H9 (cell line): ENCODE measurements around the gene TMEM238. TPM values are rescaled to one million over a fixed set of nuclear protein-coding genes. Genes with fewer than 3 reads are reported as not detected.

Experiments
- DNase-seq: peaks from one replicate; pipeline ENCODE4 v3.0.0-alpha.2; 2017
- H2AFZ ChIP-seq: one replicate; pipeline ENCODE4 v1.6.1; 2013; ENCODE audit warnings: mild to moderate bottlenecking, low read length, control low read depth, moderate library complexity
- H2AK5ac ChIP-seq: 2 replicates; pipeline ENCODE4 v1.6.1; 2013; ENCODE audit warnings: low read length, control low read depth, mixed read lengths; ENCODE audit not compliant: insufficient read length
- H2BK120ac ChIP-seq: one replicate; pipeline ENCODE4 v1.6.1; 2013; ENCODE audit warnings: low read depth, mild to moderate bottlenecking, low read length, control low read depth, inconsistent platforms; ENCODE audit not compliant: poor library complexity, severe bottlenecking
- H2BK12ac ChIP-seq: 2 replicates; pipeline ENCODE4 v1.6.1; 2013; ENCODE audit warnings: low read length, control low read depth, mixed read lengths, low read depth; ENCODE audit not compliant: insufficient read length
- H2BK15ac ChIP-seq: 2 replicates; pipeline ENCODE4 v1.6.1; 2013; ENCODE audit warnings: low read depth, low read length, control low read depth
- H2BK20ac ChIP-seq: one replicate; pipeline ENCODE4 v1.6.1; 2013; ENCODE audit warnings: low read depth, mild to moderate bottlenecking, low read length, control low read depth, inconsistent platforms; ENCODE audit not compliant: poor library complexity, severe bottlenecking
- H2BK5ac ChIP-seq: 2 replicates; pipeline ENCODE4 v1.6.1; 2013; ENCODE audit warnings: low read length, control low read depth, mixed read lengths; ENCODE audit not compliant: insufficient read length
- H3K14ac ChIP-seq: 2 replicates; pipeline ENCODE4 v1.6.1; 2013; ENCODE audit warnings: low read length, control low read depth; ENCODE audit not compliant: insufficient read depth
- H3K18ac ChIP-seq: 2 replicates; pipeline ENCODE4 v1.6.1; 2013; ENCODE audit warnings: low read depth, mild to moderate bottlenecking, mixed read lengths, low read length, control low read depth; ENCODE audit not compliant: insufficient read length
- H3K23ac ChIP-seq: 2 replicates; pipeline ENCODE4 v1.6.1; 2013; ENCODE audit warnings: low read length, control low read depth, mixed read lengths, low read depth; ENCODE audit not compliant: insufficient read length
- H3K23me2 ChIP-seq: 2 replicates; pipeline ENCODE4 v1.6.1; 2013; ENCODE audit warnings: low read depth, mild to moderate bottlenecking, mixed read lengths, low read length, control low read depth; ENCODE audit not compliant: insufficient read length, poor library complexity, severe bottlenecking
- H3K27ac ChIP-seq: 2 replicates; pipeline ENCODE4 v1.5.1; 2013; ENCODE audit warnings: low read length, control low read depth, mixed read lengths, low read depth; ENCODE audit not compliant: insufficient read length
- H3K27me3 ChIP-seq: 2 replicates; pipeline ENCODE4 v1.6.1; 2013; ENCODE audit warnings: low read length, control low read depth, inconsistent platforms; ENCODE audit not compliant: insufficient read depth
- H3K4ac ChIP-seq: 2 replicates; pipeline ENCODE4 v1.6.1; 2013; ENCODE audit warnings: low read depth, mild to moderate bottlenecking, control low read depth, inconsistent platforms, low read length, moderate library complexity
- H3K4me1 ChIP-seq: 2 replicates; pipeline ENCODE4 v1.6.1; 2013; ENCODE audit warnings: low read length, control low read depth, inconsistent platforms; ENCODE audit not compliant: insufficient read depth
- H3K4me2 ChIP-seq: 2 replicates; pipeline ENCODE4 v1.6.1; 2013; ENCODE audit warnings: low read length, control low read depth, mixed read lengths; ENCODE audit not compliant: insufficient read length, insufficient read depth
- H3K56ac ChIP-seq: 2 replicates; pipeline ENCODE4 v1.6.1; 2013; ENCODE audit warnings: low read depth, mild to moderate bottlenecking, mixed read lengths, low read length, control low read depth; ENCODE audit not compliant: insufficient read length
- H3K79me1 ChIP-seq: 2 replicates; pipeline ENCODE4 v1.6.1; 2013; ENCODE audit warnings: low read depth, mild to moderate bottlenecking, moderate library complexity, low read length, control low read depth, inconsistent platforms; ENCODE audit not compliant: insufficient read depth, poor library complexity, severe bottlenecking
- H3K79me2 ChIP-seq: 2 replicates; pipeline ENCODE4 v1.6.1; 2013; ENCODE audit warnings: low read length, control low read depth, inconsistent platforms; ENCODE audit not compliant: insufficient read depth
- H3K9ac ChIP-seq: 2 replicates; pipeline ENCODE4 v1.6.1; 2013; ENCODE audit warnings: low read length, control low read depth, mixed read lengths; ENCODE audit not compliant: insufficient read length; ENCODE audit errors: extremely low read depth
- H3K9me3 ChIP-seq: one replicate; pipeline ENCODE4 v1.6.1; 2013; ENCODE audit warnings: low read depth, low read length, inconsistent platforms; ENCODE audit not compliant: control insufficient read depth
- H3T11ph ChIP-seq: one replicate; pipeline ENCODE4 v1.6.1; 2013; ENCODE audit warnings: mild to moderate bottlenecking, low read length, control low read depth, inconsistent platforms
- H4K20me1 ChIP-seq: one replicate; pipeline ENCODE4 v1.6.1; 2013; ENCODE audit not compliant: control insufficient read depth, insufficient read length, insufficient read depth
- H4K5ac ChIP-seq: 2 replicates; pipeline ENCODE4 v1.6.1; 2013; ENCODE audit warnings: low read depth, mild to moderate bottlenecking, mixed read lengths, low read length, control low read depth; ENCODE audit not compliant: insufficient read length
- H4K8ac ChIP-seq: replicated peaks from 2 replicates; pipeline ENCODE4 v1.6.1; 2013; ENCODE audit warnings: low read length, control low read depth, mixed read lengths, low read depth; ENCODE audit not compliant: insufficient read length
- H4K91ac ChIP-seq: 2 replicates; pipeline ENCODE4 v1.6.1; 2013; ENCODE audit warnings: low read depth, mild to moderate bottlenecking, moderate library complexity, mixed read lengths, low read length, control low read depth; ENCODE audit not compliant: insufficient read length
- H3K27ac Mint-ChIP-seq, 3 experiments: 2 replicates in 2 of 3; 3 replicates in 1 of 3; pipeline ENCODE4 v1.8.0; 2020 to 2021; ENCODE audit warnings: mixed read lengths in 3 of 3, mild to moderate bottlenecking in 1 of 3, moderate library complexity in 1 of 3
- H3K27me3 Mint-ChIP-seq: 2 replicates; pipeline ENCODE4 v1.8.0; 2021; ENCODE audit warnings: low read depth, mild to moderate bottlenecking, moderate library complexity, mixed read lengths
- H3K36me3 Mint-ChIP-seq, 3 experiments: 2 replicates in 2 of 3; 3 replicates in 1 of 3; pipeline ENCODE4 v1.8.0; 2020 to 2021; ENCODE audit warnings: low read depth in 3 of 3, mixed read lengths in 3 of 3; ENCODE audit not compliant: insufficient read depth in 1 of 3
- H3K4me1 Mint-ChIP-seq, 2 experiments: 2 replicates each; pipeline ENCODE4 v1.8.0; 2020; ENCODE audit warnings: mixed read lengths in 2 of 2
- H3K4me3 Mint-ChIP-seq, 2 experiments: 2 replicates in 1 of 2; 3 replicates in 1 of 2; pipeline ENCODE4 v1.8.0; 2020 to 2021; ENCODE audit warnings: mild to moderate bottlenecking in 2 of 2, mixed read lengths in 2 of 2, moderate library complexity in 1 of 2
- H3K9me3 Mint-ChIP-seq, 2 experiments: 2 replicates in 1 of 2; 3 replicates in 1 of 2; pipeline ENCODE4 v1.8.0; 2020; ENCODE audit warnings: mild to moderate bottlenecking in 2 of 2, mixed read lengths in 2 of 2, moderate library complexity in 1 of 2
- WGBS: extraction: QIAGEN DNeasy Blood & Tissue Kit; methylation state at CpG from one replicate; pipeline ENCODE4 v1.1.7; 2013; ENCODE audit warnings: missing lambda C conversion rate, low lambda C conversion rate, mixed read lengths; ENCODE audit not compliant: insufficient read length; ENCODE audit errors: extremely low coverage; 5-methylcytosine and 5-hydroxymethylcytosine counted together
- total RNA-seq: library from RNA; stranded (reverse); gene quantifications from 2 replicates; pipeline ENCODE4 v1.2.1, GENCODE V29; 2021
- TF ChIP-seq, protein P1 (sequence below): fragments of 200-600 bp; sonication (generic); conservative IDR thresholded peaks from 3 replicates; pipeline ENCODE4 v1.8.0; 2021; ENCODE audit warnings: antibody characterized with exemption, mild to moderate bottlenecking

TMEM238 gene
- total RNA-seq, 1 experiment from 2014 or later: 4.8 TPM

DNA sequence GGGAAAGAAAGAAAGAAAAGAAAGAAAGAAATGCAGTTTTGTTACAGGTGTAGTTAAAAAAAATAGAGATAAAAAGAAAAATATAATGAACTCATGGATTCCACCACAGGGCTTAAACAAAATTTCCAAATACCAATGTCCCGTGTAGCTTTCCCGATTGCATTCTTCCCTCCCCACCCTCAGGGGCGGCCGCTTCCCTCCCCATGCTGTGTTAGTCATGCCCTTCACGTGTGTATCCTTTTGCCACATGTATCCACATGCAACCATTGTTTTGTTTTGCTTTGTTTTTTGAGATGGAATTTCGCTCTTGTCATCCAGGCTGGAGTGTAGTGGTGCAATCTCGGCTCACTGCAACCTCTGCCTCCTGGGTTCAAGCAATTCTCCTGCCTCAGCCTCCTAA is 48.0 kb downstream of the TMEM238 start:
- H3K56ac ChIP-seq: no peak overlapping the region
- H3K4me1 ChIP-seq: no peaks in the 10 kb centered on the region; the same call in 1 of the 2 replicates
- no peak for DNase-seq
- H4K8ac ChIP-seq: no peak overlapping the region
- H3K9ac ChIP-seq: no peak overlapping the region
- H3K27me3 Mint-ChIP-seq: peaks cover 26% of the 10 kb centered on the region
- WGBS: no CpG with 5 or more reads among the region's 7 CpGs
- no peak overlapping the region for H3K23ac ChIP-seq
- H2BK5ac ChIP-seq: no peak overlapping the region
- no peak overlapping the region for H4K5ac ChIP-seq
- no peak overlapping the region for H2BK20ac ChIP-seq
- H2BK12ac ChIP-seq: no peak overlapping the region
- H3K9me3 Mint-ChIP-seq: no peaks in the 10 kb centered on the region; a peak in 1 of 5 replicates
- no peaks in the 10 kb centered on the region; the same call in 1 of the 2 replicates for H3K27me3 ChIP-seq
- H3K4me3 Mint-ChIP-seq: no peak overlapping the region
- peak overlapping the region in 1 of 3 experiments; percentile 6; a peak in 1 of 7 replicates for H3K27ac Mint-ChIP-seq
- no peak overlapping the region for H3T11ph ChIP-seq
- no peaks in the 10 kb centered on the region for H4K20me1 ChIP-seq
- H3K4me2 ChIP-seq: no peak overlapping the region
- no peaks in the 10 kb centered on the region for H3K79me2 ChIP-seq
- no peak overlapping the region for H4K91ac ChIP-seq
- H3K18ac ChIP-seq: no peak overlapping the region
- no peaks in the 10 kb centered on the region for H3K9me3 ChIP-seq
- no peak overlapping the region for H3K4ac ChIP-seq
- H3K79me1 ChIP-seq: no peaks in the 10 kb centered on the region
- peaks cover 17% of the 10 kb centered on the region for H3K23me2 ChIP-seq
- H3K36me3 Mint-ChIP-seq: no peaks in the 10 kb centered on the region; a peak in 1 of 7 replicates
- TF ChIP-seq, protein P1, sequence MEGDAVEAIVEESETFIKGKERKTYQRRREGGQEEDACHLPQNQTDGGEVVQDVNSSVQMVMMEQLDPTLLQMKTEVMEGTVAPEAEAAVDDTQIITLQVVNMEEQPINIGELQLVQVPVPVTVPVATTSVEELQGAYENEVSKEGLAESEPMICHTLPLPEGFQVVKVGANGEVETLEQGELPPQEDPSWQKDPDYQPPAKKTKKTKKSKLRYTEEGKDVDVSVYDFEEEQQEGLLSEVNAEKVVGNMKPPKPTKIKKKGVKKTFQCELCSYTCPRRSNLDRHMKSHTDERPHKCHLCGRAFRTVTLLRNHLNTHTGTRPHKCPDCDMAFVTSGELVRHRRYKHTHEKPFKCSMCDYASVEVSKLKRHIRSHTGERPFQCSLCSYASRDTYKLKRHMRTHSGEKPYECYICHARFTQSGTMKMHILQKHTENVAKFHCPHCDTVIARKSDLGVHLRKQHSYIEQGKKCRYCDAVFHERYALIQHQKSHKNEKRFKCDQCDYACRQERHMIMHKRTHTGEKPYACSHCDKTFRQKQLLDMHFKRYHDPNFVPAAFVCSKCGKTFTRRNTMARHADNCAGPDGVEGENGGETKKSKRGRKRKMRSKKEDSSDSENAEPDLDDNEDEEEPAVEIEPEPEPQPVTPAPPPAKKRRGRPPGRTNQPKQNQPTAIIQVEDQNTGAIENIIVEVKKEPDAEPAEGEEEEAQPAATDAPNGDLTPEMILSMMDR: no peak
- no peak overlapping the region for H3K27ac ChIP-seq
- no peak overlapping the region for H3K14ac ChIP-seq
- H2AK5ac ChIP-seq: no peak overlapping the region
- no peak overlapping the region for H2BK120ac ChIP-seq
- H2AFZ ChIP-seq: no peak overlapping the region
- peaks cover 7 to 15% of the 10 kb centered on the region in 2 experiments for H3K4me1 Mint-ChIP-seq
- H2BK15ac ChIP-seq: no peak overlapping the region
